Stimulated activated CD4-positive, alpha-beta T cell treated with anti-CD3 and anti-CD28 coated beads, Interleukin-1b, Interleukin-23, amount 100 ng/mL, for 4 hours (primary cell): ENCODE data around the gene ARPC5L.
"Not testable (repeated sequence)": the region's sequence is repeated elsewhere in the genome, so short reads cannot be mapped to it uniquely, and the experiment has no call there.

Experiments used
- DNase-seq, 2 donors: peaks; one replicate each; pipeline ENCODE4 v3.0.0-alpha.2; 2020; ENCODE audit warnings: low read depth in 2 of 2

Gene ARPC5L

GRCh38 chr9:124861342-124862229 lies at the start of gene ARPC5L, which contains the start of gene RPL35:
TSS of gene ARPC5L (plus strand) at chr9:124862130. CDS start at chr9:124869291, 7,161 bp downstream.
TSS of gene RPL35 (minus strand) at chr9:124861957. CDS start at chr9:124861912, 45 bp downstream.
- peak; percentile 95 for DNase-seq

DNA sequence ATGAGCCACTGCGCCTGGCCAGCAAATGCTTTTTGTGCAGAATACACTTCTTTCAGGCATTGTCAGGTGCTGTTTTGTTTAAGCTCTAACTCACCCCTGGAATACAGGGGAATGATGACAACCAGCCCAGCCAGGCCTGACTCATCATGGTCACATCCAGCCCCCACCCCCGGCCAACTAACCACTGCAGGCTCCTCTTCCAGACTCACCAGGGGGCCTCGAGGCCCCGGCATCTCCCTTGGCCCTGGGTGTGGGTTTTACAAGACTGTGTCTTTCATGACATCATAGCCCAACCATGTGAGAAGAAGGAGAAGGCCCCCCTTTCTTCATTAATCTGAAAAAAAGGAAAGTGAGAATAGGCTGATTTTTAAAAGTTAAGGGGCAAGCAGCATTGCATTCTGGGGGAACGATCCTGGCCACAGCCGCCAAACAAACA lies 49.5 kb upstream of the ARPC5L start:
- DNase-seq = no peak

- no peak for DNase-seq
Observed at GRCh38 chr9:124813041-124813440, 48.9 kb upstream of the ARPC5L start.

DNA sequence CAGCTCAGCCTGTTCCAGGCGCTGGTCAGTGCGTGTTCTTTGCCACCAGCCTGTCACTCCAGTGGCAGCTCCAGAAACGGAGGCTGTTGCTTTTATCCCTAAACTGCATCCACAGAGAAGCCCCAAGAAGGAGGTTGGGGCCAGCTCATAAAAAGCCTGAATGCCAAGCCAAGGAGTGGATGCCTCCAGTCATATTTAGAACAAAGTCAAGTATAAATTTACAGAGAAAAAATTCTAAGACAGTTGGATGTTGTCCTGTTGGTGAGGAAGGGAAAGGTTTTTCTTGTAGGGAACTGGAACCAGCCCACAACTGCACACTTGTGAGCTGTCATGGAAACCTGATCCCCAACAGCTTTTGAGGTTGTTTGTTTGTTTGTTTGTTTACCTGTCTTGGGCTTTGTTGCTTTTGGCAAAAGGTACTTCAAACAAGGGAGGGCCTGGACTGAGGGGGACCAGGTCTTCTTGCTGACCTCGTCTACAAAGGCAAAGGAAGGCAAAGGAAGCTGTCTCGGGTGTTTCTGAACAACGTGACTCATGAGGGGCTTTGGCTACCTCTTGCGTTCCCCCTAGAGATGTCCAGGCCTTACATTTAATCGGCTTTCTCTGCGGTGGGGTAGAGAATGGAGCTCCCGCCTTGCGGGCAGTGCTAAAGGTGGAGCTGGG lies 48.3 kb upstream of the ARPC5L start:
- DNase-seq = no peak

DNA sequence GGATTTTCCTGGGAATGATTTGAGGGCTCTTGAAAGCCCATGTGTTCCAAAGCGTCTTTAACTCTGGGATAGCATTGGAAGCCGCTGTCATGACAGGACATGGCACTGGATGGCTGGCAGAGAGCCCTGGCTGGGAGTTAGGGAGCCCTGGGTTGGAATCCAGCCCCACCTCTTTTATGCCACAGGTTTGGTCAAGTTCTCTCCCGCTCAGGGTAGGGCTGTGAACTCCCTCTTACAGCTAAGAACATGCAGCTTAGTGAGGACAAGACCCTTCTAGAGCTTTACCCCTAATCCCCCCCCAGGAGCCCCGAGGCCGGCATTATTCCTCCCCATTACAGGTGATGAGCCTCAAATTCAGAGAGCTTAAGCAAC lies 47.8 kb upstream of the ARPC5L start:
- DNase-seq = no peak

- DNase-seq = no peak
Observed at GRCh38 chr9:124815601-124816000, 46.3 kb upstream of the ARPC5L start.

DNA sequence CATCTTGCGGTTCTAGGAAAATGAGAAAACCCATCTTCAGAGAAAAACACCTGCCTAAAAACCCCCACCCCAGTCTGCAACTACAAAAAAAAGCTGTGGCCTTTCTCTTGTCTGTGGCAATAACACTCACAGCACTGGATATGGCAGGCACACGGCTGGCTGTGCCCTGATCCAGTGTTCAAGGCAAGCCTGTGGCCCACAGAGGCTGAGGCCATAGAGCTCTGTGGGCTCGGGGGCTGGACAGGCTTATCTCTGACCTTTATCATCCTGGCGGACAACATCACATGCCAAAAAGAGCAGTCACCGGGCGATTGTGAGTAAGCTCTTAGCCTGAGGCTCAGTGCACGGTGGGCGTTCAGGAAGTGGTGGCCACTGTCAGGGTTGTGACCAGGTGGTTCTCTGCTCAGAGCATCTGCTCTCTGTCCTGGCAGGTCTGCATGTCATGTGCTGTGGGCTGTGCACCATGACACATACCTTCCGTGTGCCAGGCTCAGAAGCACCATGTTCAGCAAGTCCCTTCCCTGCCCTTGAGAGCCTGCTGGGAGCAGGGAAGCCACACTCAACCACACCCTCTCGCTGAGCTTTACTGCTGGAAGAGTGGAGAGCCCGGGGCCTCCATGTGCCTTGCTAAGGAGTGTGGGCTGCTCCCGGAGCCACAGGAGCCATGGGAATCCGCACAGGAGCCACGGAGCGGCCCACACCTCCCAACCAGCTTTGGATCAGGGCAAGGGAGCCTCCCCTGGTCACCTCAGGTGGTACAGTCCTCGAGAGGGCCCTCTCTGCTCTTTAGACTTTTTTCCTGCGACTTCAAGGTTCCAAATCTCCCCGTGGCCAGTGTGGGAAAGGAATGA lies 43.3 kb upstream of the ARPC5L start:
- DNase-seq = no peak

DNA sequence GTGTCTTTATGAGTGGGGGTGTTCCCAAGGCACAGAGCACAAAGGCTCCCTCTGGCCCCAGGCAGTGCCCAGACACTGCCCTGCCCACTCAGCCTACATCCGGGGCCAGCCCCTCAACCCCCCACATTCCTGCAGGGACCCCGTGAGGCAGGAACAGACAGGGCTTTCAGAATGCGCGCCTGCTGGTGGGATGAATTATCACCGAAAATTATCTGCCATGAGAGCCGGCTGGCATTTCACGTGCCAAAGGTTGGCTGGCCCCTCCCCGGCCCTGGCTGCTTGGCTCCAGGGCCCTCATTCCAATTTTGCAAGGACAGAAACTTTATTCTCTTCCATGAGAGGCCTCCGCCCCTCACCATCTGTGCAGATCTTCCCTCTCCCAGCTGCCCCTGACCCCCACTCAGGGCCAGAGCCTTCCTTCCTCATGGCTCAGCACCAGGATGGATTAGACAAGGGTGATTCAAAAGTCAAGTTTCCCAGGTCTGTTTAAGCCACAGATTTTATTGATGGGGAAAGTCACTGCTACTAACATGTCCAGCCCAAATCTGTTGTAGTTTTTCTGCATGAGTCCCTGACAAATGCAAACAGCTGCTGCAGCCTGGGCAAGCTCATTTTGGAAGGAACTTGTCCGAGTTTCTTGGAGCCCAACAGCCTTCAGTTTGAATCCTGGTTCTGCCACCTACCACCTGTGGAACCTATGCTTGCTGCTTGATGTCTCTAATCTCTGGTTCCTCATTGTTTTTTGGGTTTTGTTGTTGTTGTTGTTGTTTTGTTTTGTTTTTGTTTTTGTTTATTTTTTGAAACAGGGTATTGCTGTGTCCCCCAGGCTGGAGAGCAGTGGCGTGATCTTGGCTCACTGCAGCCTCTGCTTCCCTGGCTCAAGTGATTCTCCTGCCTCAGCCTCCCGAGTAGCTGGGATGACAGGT lies 41.0 kb upstream of the ARPC5L start:
- no peak for DNase-seq

GRCh38 chr9:124828489-124829333 lies 33.2 kb upstream of the ARPC5L start:
- DNase-seq = no peak

DNA sequence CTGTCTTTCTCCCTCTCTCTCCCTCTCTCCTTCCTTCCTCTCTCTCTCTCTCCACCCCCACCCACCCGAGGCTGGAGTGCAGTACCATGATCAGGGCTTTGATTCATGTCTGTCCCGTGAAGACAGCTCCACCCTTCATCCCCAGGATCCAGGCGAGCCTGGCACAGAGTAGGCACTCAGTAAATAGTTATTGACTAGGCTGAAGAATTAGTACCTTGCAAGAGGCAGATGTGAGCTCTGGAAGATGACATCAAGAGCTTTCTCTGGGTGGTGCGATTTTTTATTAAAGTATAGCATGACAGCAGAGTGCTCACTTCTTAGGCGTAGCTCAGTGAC lies 32.6 kb upstream of the ARPC5L start:
- DNase-seq = no peak

DNA sequence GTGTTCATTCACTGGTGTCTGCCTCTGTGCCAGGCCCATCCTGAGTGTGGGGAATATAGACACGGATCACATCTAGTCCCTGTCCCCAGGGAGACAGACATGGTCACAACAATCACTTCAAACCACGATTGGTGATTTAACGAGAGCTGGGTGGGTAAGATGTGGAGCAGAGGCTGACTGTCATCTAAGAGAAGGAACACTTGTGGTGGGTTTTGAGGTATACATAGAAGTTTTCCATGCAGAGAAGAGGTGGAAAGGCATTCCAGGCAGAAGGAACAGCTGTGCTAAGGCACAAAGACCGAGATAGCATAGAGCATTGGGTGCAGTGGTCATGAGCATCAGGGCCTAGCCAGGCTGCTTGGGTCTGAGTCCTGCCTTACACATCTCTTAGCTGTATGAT lies 31.3 kb upstream of the ARPC5L start:
- no peak for DNase-seq

- no peak for DNase-seq
Observed at GRCh38 chr9:124831642-124832364, 30.1 kb upstream of the ARPC5L start.

DNA sequence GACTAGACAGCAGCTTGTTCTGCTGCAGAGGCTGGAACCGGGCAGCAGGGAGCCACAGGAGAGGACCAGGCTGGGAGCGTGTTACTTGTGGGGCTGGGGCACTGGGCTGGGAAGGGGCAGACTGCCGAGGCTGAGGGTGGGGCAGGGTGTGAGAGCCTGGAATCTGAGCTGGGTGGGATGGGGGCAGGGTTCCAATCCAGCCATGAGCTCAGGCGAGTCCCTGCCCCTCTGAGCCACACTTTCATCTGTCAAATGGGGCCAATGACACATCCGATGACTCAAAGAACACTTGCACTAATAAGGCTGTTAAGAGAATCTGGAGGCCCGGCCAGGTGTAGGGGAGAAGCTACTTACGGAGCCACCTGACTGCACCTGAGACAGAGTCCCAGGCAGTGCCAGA lies 27.3 kb upstream of the ARPC5L start:
- DNase-seq = no peak

DNA sequence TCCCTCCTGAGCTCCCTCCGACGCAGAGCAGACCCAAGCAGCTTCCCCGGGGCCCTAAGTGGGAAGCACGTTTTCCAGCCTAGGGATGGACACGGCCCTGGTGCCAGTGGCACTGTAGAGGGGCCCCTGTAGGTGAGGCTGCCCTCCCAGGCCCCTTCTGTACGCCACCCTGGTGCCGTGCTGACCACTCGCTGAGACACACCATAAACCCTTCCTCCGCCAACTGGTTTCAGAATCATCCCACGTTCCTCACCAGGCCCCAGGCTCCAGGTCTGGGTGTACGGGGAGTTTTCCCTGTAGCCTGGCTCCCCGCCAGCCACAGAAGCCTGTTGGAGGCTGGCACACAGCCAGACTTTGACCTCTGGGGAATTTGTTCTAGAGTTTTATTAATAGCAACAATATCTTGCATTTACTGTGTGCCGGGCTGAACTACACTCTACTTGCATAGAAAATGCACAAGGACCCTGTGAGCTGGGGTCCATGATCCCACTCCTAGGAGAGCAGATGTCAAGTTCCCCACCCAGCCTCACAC lies 26.8 kb upstream of the ARPC5L start:
- DNase-seq = no peak

DNA sequence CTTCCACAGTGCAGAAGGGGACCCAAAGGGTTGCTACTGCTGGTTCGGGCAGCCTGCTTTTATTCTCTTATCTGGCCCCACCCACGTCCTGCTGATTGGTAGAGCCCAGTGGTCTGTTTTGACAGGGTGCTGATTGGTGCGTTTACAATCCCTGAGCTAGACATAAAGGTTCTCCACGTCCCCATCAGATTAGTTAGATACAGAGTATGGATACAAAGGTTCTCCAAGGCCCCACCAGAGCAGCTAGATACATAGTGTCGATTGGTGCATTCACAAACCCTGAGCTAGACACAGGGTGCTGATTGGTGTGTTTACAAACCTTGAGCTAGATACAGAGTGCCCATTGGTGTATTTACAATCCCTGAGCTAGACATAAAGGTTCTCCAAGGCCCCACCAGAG lies 23.8 kb upstream of the ARPC5L start:
- not testable (repeated sequence) for DNase-seq

DNA sequence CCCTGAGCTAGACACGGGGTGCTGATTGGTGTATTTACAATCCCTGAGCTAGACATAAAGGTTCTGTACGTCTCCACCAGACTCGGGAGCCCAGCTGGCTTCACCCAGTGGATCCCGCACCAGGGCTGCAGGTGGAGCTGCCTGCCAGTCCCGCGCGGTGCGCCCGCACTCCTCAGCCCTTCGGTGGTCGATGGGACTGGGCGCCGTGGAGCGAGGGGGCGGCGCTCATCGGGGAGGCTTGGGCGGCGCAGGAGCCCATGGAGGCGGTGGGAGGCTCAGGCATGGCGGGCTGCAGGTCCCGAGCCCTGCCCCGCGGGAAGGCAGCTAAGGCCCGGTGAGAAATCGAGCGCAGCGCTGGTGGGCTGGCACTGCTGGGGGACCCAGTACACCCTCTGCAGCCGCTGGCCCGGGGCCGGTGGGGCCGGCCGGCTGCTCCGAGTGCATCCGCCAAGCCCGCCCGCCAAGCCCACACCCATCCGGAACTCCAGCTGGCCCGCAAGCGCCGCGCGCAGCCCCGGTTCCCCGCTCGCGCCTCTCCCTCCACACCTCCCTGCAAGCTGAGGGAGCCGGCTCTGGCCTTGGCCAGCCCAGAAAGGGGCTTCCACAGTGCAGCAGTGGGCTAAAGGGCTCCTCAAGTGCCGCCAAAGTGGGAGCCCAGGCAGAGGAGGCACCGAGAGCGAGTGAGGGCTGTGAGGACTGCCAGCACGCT lies 23.2 kb upstream of the ARPC5L start:
- DNase-seq = not testable (repeated sequence)

DNA sequence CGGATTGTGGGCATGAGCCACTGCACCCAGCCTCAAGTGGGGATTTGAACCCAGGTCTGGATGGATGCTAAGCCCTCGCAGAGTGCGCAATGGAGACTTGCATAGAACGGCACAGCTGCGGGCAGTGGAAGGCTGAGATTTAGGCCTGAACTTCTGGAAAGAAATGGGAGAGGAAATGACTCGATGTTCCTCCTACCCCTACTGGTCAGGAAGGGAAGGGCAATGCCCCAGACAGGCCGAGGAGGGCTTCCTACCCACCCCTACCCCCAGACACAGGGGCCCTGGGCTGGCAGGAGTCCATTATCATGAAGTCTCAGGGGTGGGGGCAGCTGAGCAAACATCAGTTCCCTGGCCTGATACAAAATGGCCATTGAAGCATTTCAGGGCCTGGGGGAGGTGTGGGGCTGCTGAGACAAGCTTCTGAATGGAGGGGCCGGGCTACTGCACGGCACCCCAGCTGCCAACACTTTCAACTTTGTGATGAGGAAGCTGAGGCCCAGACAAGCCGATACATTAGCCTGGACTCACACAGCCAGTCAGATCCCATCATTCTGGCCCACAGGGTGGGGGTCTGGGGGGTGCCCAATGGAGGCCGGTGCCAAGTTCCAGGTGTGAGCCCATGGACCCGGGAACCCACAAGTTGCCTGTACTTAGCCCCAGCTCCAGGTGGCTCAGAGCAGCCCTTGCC lies 22.2 kb upstream of the ARPC5L start:
- DNase-seq = no peak

- DNase-seq = no peak
Observed at GRCh38 chr9:124840300-124840833, 21.6 kb upstream of the ARPC5L start.
